ENCODE results near the gene CCDC182. TPM values are rescaled to one million over a fixed set of nuclear protein-coding genes. Genes with fewer than 3 reads are reported as not detected.

The CCDC182 gene
- total RNA-seq, 2 experiments from 2014 or later: not detected

DNA sequence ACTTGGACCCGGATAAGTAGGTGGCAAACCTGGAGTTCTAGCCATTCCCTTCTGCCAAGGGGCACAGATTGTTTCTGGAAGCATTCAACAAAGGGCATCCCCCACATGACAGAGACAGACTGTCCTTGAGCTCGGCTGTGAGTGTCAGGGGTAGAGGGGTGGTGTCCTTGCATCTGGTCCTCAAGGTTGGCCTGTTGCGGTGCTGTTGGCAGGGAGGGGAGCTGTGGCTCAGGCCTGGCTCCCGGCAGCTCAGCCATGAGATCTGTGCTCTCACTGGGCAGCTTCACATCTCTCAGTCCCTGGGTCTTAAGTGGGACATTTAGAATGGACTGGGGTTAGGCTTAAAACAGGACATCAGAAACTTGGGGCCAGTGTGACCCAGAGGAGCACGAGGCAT, 20.4 kb downstream of the CCDC182 start:
- Mint-ChIP-seq H3K4me1 (peaks cover 2% of the 10 kb centered on the region), H3K9me3 (no peaks in the 10 kb centered on the region), H3K4me3 (no peak overlapping the region), H3K27me3 (no peaks in the 10 kb centered on the region), H3K36me3 (no peaks in the 10 kb centered on the region), H3K27ac (no peak overlapping the region)
- no peak for DNase-seq

DNA sequence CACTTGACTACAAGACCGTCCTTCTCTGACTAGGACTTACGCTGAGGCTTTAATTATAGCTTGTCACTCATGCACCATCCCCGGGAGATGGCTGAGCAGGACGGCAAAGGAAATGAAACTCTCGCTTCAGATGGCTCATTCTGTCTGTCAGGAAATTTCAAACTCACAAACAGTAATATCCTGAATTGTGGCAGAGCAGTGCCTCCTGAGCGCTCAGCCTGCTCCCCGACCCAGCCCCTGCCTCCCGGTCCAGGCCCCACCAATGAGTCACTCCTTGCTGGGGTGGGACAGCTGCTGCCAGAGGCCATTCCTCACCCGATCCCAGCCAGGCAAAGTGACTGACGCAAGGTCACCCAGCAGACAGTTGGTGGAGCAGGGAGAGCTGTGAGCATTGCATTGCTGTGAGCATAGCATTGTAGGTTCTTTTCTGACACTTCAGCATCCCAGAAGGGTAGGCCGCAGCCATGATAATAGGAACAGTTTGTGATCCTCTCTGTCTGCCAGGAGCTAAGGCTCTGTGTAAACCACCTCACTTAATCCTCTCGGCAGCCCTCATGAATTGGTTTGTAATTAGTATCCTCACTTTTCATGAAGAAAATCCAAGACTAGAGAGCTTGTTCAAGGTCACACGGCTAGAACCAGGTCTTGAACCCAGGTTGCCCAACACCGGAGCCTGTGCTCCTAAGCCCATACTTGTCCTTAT, 20.9 kb downstream of the CCDC182 start:
- peaks cover 2% of the 10 kb centered on the region for H3K4me1 Mint-ChIP-seq
- H3K9me3 Mint-ChIP-seq: no peaks in the 10 kb centered on the region
- no peak overlapping the region for H3K27ac Mint-ChIP-seq
- H3K4me3 Mint-ChIP-seq: no peak overlapping the region
- no peaks in the 10 kb centered on the region for H3K27me3 Mint-ChIP-seq
- H3K36me3 Mint-ChIP-seq: no peaks in the 10 kb centered on the region
- DNase-seq: no peak

DNA sequence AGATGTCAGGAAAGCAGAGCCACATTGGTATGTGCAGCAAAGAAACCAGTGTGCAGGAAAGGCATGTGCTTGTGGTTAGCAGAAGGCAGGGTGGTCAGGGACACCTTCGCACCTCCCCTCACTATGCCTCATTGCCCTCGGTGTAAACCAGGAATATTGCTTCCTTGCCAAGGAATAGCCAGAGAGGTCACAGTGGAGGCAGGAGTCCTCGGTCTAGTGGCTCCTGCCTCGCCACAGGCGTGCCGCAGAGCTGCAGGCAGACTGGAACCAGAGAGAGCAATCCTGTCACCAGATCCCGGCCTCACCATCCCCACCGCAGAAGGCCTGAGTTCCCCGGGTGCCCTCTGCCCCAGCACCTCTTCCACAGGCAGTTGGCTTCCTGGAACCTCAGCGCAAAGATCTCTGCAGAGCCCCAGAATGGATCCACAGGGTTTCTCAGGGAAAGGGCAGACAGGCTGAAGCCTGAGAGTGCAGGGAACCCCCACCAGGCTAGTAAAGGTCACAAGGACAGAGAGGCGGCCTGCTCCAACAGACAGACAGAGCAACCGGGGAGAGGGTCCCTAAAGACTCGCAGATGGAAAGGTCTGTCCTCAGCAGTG, 21.6 kb downstream of the CCDC182 start:
- no peak for DNase-seq
- Mint-ChIP-seq H3K4me1 (peaks cover 2% of the 10 kb centered on the region), H3K27me3 (no peaks in the 10 kb centered on the region), H3K4me3 (no peak overlapping the region), H3K9me3 (no peaks in the 10 kb centered on the region), H3K27ac (no peak overlapping the region), H3K36me3 (no peaks in the 10 kb centered on the region)

DNA sequence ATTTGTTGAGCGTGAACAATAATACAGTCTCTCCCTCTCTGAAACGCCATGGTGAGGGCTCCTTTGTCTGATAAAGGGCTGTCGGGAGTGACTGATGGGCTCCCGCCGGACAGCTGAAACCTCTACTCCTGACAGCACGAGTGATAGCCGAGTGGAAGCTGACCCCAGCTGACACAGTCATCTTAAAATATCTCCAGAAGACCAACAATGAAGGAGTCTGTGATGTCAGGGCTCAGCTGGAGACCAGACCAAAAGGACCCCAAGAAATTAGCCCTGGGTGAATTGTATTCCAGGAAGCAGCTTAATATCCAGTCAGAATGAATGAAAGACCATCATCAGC, 22.4 kb downstream of the CCDC182 start:
- Mint-ChIP-seq H3K27me3 (peaks cover 2% of the 10 kb centered on the region), H3K36me3 (no peaks in the 10 kb centered on the region), H3K4me3 (no peak overlapping the region), H3K4me1 (peaks cover 2% of the 10 kb centered on the region), H3K27ac (no peak overlapping the region), H3K9me3 (no peaks in the 10 kb centered on the region)
- DNase-seq: no peak

DNA sequence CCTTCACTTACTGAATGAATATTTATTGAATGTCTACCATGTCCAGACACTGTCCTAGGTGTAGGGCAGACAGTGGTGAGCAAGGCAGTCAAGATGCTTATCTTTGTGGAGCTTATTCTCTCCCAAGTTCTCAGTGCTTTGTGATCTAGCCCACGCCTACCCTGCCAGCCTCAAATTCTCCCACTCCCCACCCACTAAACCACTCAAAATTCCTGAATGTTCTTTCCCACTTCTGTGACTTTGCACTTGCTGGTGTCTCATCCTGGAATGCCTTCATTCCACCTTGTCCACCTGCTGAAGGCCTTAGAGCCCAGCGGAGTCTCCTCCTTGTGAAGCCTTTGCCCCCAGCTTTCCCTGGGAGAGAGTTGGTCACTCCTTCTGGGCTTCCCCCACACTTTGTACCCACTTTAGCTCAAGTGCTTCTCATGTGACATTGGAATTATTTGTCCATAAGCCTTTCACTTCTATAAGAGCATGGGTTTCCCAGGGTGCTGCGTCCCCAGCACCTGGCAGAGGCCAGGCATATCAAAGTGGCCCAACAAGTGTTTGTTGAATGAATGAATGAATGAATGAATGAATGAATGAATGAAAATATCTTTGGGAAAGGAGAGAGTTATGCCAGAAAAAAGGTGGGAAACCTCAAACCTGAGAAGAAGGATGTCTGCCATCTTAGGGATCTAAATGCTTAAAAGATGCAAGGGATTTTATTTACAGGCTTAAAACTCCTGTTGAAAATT, 23.0 kb downstream of the CCDC182 start:
- Mint-ChIP-seq H3K36me3 (no peaks in the 10 kb centered on the region), H3K27ac (no peak overlapping the region), H3K27me3 (peaks cover 4% of the 10 kb centered on the region)

DNA sequence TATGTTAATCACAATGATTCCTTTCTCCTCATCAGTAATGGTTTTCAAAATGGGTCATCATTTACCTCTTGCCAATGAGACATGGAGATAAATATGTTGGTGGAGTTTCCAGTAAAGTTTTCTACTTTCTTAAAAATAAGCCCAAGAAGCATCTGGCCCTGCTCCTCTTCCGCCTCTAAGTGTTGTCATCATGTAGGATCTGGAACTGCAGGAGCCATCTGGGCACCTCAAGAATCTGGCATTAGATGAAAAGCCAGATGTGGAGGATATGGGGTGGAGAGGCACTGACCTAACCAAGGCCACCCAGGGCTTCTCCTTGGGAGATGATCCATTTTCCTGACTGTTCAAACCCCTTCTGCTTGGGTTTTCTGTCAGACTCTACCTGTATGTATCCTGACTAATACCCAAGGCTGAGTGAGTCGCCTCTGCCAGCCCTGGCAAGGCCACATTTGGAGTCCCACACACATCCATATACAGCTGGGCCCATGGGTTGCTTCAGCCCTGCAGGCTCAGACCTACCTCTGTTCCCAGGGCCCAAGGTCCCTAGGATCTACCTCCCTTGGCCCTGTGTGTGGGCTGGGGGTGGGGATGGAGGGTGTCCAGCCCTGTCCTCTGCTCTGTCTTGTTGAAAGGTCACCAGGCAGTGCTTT, 24.6 kb downstream of the CCDC182 start:
- no peaks in the 10 kb centered on the region for H3K9me3 Mint-ChIP-seq
- no peak overlapping the region for H3K27ac Mint-ChIP-seq
- H3K27me3 Mint-ChIP-seq: peaks cover 12% of the 10 kb centered on the region
- DNase-seq: no peak
- H3K4me1 Mint-ChIP-seq: peaks cover 2% of the 10 kb centered on the region
- no peaks in the 10 kb centered on the region for H3K36me3 Mint-ChIP-seq
- no peak overlapping the region for H3K4me3 Mint-ChIP-seq

More for the DNA sequence above, 23.0 kb downstream of the CCDC182 start:
- no peak for DNase-seq
- H3K9me3 Mint-ChIP-seq: no peaks in the 10 kb centered on the region
- peaks cover 2% of the 10 kb centered on the region for H3K4me1 Mint-ChIP-seq
- H3K4me3 Mint-ChIP-seq: no peak overlapping the region

DNA sequence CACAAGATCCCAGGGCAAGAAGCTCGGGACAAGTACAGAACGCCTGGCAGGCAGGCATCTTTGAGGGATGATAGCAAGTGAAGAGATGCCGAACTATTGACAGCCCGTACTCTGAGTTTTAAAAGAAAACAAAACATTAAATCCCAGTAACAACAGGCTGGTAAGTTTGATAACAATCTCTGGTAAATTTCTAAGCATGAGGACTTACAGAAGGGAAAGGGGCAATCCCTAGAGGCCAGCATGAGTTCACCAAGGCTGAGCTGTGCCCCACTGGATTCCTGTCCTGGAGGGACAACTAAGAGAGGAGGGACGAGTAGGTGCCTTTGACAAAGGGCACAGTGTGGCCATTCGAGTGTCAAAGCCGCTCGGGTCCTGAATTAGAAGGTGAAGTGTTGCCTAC, 26.2 kb downstream of the CCDC182 start:
- Mint-ChIP-seq H3K27ac (no peak overlapping the region), H3K27me3 (peaks cover 12% of the 10 kb centered on the region), H3K9me3 (no peaks in the 10 kb centered on the region), H3K4me3 (no peak overlapping the region), H3K4me1 (peaks cover 2% of the 10 kb centered on the region), H3K36me3 (no peaks in the 10 kb centered on the region)
- DNase-seq: no peak

DNA sequence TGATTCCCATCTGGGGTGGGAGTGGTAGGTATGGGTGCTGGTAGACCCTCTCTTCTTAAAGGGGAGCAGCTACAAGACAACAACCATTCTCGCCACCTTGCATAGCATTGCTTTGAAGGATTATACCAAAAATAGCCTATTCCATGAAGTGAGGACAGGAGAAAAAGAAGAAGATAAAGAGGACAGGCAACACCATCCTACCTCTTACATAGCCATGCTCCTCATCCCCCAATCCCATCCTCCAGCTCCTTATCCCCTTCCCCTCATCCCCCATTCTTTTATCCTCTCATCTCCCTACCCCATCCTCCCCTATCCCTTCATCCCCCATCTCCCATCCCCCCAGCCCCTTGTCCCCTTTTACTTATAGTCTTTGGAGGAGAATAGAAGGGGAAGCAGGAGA, 29.1 kb downstream of the CCDC182 start:
- no peak for DNase-seq
- Mint-ChIP-seq H3K36me3 (no peaks in the 10 kb centered on the region), H3K4me1 (no peaks in the 10 kb centered on the region), H3K4me3 (no peak overlapping the region), H3K27me3 (peaks cover 12% of the 10 kb centered on the region), H3K27ac (no peak overlapping the region), H3K9me3 (no peaks in the 10 kb centered on the region)

DNA sequence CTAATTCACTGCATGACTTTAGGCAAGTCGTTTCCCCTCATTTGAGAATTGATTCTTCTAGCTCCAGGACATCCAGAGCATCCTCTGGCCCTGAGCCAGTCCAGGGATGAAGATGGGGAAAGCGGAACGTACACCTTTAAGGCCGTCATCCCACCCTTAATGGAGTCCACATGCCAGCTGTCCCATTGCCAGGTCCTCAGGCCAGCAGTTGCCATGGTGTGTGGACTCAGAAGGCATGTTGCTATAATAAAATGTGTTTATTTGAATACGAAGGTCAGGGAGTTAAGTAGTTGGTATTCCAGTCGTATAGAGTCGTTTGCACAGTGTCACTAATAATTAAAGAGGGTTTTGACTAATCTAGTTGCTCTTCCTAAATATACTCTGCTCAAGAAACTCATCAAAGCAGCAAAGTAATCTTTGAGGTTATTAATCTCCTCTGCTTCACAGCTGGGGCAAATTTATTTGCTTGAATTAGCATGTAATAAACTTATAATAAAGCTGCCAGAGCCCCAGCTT, 30.4 kb downstream of the CCDC182 start:
- no peaks in the 10 kb centered on the region for H3K36me3 Mint-ChIP-seq

DNA sequence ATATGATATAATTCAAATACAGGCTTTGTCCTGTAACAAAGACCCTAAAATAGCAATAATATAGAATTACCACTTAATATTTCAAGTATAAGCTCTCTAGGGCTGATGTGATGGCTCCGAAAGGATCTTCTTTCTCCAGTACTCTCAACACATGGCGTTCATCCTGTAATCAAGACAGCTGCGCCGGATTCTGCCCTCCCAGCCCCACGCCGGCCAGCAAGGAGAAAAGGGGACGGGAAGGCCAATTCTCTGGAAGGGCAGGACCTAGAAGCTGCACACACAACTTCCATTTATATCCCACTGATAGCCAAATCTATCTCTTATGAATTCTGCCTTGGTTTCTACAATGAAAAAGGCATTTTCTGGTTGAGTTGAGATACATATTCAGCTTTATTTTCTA, 32.0 kb downstream of the CCDC182 start:
- no peak overlapping the region for H3K27ac Mint-ChIP-seq
- H3K9me3 Mint-ChIP-seq: no peaks in the 10 kb centered on the region
- H3K36me3 Mint-ChIP-seq: no peaks in the 10 kb centered on the region
- H3K27me3 Mint-ChIP-seq: peaks cover 12% of the 10 kb centered on the region
- no peaks in the 10 kb centered on the region for H3K4me1 Mint-ChIP-seq
- no peak overlapping the region for H3K4me3 Mint-ChIP-seq
- no peak for DNase-seq

More for the DNA sequence above, 30.4 kb downstream of the CCDC182 start:
- no peak for DNase-seq
- Mint-ChIP-seq H3K27ac (no peak overlapping the region), H3K27me3 (peaks cover 12% of the 10 kb centered on the region), H3K9me3 (no peaks in the 10 kb centered on the region), H3K4me1 (no peaks in the 10 kb centered on the region), H3K4me3 (no peak overlapping the region)

DNA sequence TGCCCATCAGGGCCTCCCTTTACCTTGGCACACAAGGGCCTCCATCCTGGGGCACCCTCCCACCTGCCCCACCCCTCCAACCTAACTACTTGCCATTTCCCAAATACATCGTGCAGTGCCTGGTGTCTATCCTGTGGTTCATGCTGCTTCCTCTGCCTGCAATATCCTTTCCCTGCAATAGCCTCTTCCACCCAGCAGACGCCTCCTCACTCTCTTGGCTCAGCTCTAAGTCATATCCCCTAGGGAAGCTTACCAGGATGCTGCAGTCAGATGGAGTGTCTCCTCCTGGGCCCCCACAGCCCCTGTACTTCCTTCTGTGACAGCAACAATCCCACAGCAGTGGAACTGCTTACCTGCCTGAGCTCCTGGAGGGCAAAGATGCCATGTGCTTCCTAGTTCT, 36.7 kb downstream of the CCDC182 start:
- H3K9me3 Mint-ChIP-seq: no peaks in the 10 kb centered on the region
- DNase-seq: no peak
- no peak overlapping the region for H3K27ac Mint-ChIP-seq
- no peaks in the 10 kb centered on the region for H3K27me3 Mint-ChIP-seq
- H3K36me3 Mint-ChIP-seq: no peaks in the 10 kb centered on the region
- no peak overlapping the region for H3K4me3 Mint-ChIP-seq
- H3K4me1 Mint-ChIP-seq: peaks cover 10% of the 10 kb centered on the region

DNA sequence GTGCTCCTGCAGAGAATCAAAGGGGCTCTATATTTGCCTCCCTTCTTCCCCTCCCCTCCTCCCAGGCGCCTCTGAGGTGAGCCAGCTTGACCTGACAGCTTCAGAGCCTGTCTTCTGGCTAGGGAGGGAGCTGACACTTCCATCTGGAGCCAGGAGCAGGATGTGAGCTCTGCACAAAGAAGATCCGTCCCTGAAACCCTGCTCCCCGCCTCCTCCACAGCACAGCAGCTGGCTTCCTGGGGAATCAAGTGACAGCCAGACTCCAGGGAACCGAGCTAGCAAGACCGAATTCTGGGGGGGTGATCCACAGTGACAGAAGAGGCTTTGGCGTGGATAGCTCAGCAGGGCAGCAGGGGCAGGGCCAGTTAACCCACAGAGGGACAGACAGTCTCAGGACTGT, 37.2 kb downstream of the CCDC182 start:
- DNase-seq: no peak
- Mint-ChIP-seq H3K9me3 (no peaks in the 10 kb centered on the region), H3K4me1 (peaks cover 10% of the 10 kb centered on the region), H3K36me3 (no peaks in the 10 kb centered on the region), H3K27ac (no peak overlapping the region), H3K4me3 (no peak overlapping the region), H3K27me3 (no peaks in the 10 kb centered on the region)

DNA sequence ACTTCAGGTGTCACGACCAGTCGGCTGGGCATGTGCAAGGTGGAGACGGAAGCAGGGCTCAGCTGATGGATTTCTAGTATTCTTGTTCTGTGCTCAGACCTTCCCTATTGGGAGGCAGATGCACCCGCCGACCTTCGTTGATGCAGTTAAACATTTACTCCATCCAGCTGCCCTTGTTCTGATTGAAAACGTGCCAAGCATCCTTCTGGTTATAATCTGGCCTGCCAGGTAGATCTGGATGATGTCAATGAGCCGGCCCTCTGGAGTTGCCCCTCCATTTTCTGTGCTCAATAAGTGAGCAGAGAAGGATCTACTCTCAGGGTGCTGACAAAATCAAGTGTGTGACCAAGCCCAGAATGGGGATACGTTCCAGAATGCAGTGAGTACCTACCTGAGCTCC, 38.3 kb downstream of the CCDC182 start:
- Mint-ChIP-seq H3K36me3 (no peaks in the 10 kb centered on the region), H3K27me3 (no peaks in the 10 kb centered on the region), H3K4me3 (no peak overlapping the region), H3K9me3 (no peaks in the 10 kb centered on the region), H3K4me1 (peaks cover 10% of the 10 kb centered on the region), H3K27ac (no peak overlapping the region)
- no peak for DNase-seq

DNA sequence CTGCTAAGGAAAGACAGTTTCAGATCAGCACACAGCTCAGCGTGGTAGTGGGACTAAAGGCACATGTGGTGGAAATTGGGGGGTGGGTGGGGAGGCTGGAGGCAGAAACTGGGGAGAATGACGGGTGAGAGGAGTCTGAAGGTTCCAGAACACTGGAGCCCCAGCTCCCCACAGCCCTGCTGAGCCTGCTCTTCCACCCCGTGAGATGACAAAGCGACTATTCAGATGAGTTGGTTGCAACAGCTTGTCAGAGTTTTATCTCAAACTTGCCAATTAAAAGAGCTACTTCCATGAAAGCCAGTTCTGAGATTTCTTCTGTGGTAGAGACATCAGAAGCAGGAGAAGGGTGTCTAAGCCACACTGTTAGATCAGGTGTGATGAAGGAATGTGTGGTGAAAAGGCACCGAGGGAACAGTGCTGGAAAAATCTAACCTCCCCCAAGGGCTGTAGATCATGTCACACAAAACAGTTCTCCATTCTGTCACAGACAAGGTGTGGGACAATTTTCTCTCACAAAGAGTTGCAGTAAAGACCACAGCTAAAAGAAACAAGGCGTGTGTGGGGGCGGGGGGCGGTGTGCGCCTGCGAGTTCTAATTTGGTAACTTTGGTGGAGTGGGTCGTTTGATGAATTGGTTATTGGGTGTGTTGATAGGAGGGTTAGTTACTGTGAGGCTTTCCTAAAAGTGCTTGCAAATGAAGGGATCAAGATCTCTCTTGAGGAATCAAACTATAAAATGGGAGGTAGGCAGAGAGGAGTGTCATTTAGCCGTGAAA, 39.0 kb downstream of the CCDC182 start:
- Mint-ChIP-seq H3K27ac (no peak overlapping the region), H3K36me3 (no peaks in the 10 kb centered on the region), H3K4me3 (no peak overlapping the region), H3K27me3 (no peaks in the 10 kb centered on the region), H3K4me1 (peaks cover 10% of the 10 kb centered on the region), H3K9me3 (no peaks in the 10 kb centered on the region)
- DNase-seq: no peak

DNA sequence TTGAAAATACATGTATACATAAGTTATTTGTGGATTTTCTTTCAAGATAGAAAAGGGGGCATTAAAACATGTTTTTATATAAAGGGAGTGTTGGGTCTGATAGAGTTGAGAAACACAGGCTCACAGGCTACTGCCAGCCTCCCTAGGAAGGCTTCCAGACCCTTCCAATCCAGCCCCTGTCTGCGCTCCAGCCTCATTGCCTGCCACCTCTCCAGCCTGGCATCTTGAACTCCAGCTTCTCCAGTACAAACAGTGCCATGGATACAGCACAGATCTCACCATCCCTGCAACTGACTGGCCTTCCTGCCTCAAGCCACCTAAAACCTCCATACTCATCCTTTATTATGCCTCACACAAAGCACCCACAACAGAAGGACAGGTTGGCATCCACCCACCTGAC, 40.7 kb downstream of the CCDC182 start:
- Mint-ChIP-seq H3K27me3 (no peaks in the 10 kb centered on the region), H3K4me3 (no peak overlapping the region), H3K36me3 (no peaks in the 10 kb centered on the region), H3K27ac (no peak overlapping the region), H3K9me3 (no peaks in the 10 kb centered on the region), H3K4me1 (peaks cover 10% of the 10 kb centered on the region)
- no peak for DNase-seq

Measured in activated naive CD8-positive, alpha-beta T cell treated with anti-CD3 and anti-CD28 coated beads for 36 hours (primary cell).